H1 (cell line): Measurements from ENCODE around the gene COMMD7. TPM values are rescaled to one million over a fixed set of nuclear protein-coding genes. Genes with fewer than 3 reads are reported as not detected.

Experiments
- CTCF ChIA-PET: fragments of 300-600 bp; sonication (Branson Sonifier 250); formaldehyde crosslinking; loops from one replicate; lab custom pipeline; 2021; ENCODE audit not compliant: partially characterized antibody; lab: Charles Lee
- POLR2A ChIA-PET: fragments of 300-600 bp; sonication (Branson Sonifier 250); formaldehyde crosslinking; loops from one replicate; lab custom pipeline; 2021; ENCODE audit warnings: inconsistent platforms; ENCODE audit not compliant: partially characterized antibody; lab: Charles Lee
- DNase-seq, 2 experiments: peaks; one replicate each; pipeline versions ENCODE4 v3.0.0 to v3.0.0-alpha.2; 2010 to 2022; ENCODE audit warnings: low spot score in 2 of 2, low read depth in 1 of 2, mixed read lengths in 1 of 2
- FAIRE-seq: peaks from 2 replicates; lab custom pipeline; 2011; peaks lifted over from hg19 to GRCh38; lab: Jason Lieb, UNC
- H2AFZ ChIP-seq: 2 replicates; pipeline ENCODE4 v1.8.1; 2012; ENCODE audit warnings: low read length, inconsistent platforms
- H2AK5ac ChIP-seq: 2 replicates; pipeline ENCODE4 v1.6.1; 2013; ENCODE audit warnings: low read depth, low read length
- H2BK120ac ChIP-seq: replicated peaks from 2 replicates; pipeline ENCODE3; 2013; ENCODE audit warnings: low read depth, low read length, inconsistent platforms
- H2BK12ac ChIP-seq: 2 replicates; pipeline ENCODE4 v1.6.1; 2013; ENCODE audit warnings: low read depth, low read length
- H2BK15ac ChIP-seq: 2 replicates; pipeline ENCODE4 v1.6.1; 2013; ENCODE audit warnings: low read length
- H2BK20ac ChIP-seq: 2 replicates; pipeline ENCODE4 v1.6.1; 2013; ENCODE audit warnings: low read length
- H2BK5ac ChIP-seq: 2 replicates; pipeline ENCODE4 v1.6.1; 2013; ENCODE audit warnings: low read depth, low read length
- H3K14ac ChIP-seq: 2 replicates; pipeline ENCODE4 v1.6.1; 2013; ENCODE audit warnings: inconsistent platforms; ENCODE audit not compliant: insufficient read length
- H3K18ac ChIP-seq: 2 replicates; pipeline ENCODE4 v1.6.1; 2013; ENCODE audit warnings: low read length; ENCODE audit errors: extremely low read depth
- H3K23ac ChIP-seq: 2 replicates; pipeline ENCODE4 v1.6.1; 2013; ENCODE audit warnings: inconsistent platforms; ENCODE audit not compliant: insufficient read length
- H3K23me2 ChIP-seq: 2 replicates; pipeline ENCODE4 v1.6.1; 2013; ENCODE audit warnings: low read depth, low read length
- H3K27ac ChIP-seq: 2 replicates; pipeline ENCODE4 v1.6.1; 2011; ENCODE audit warnings: low read depth, low read length, inconsistent platforms
- H3K27me3 ChIP-seq, 4 experiments: replicated peaks in 1 of 4; 1 replicate in 1 of 4; 2 replicates in 3 of 4; pipeline versions ENCODE4 v1.6.1 to v1.8.1; 2011 to 2013; ENCODE audit warnings: low read length in 3 of 4, mild to moderate bottlenecking in 3 of 4, inconsistent platforms in 2 of 4, mixed read lengths in 2 of 4, moderate library complexity in 1 of 4; ENCODE audit not compliant: control insufficient read depth in 3 of 4, insufficient read depth in 3 of 4; ENCODE audit errors: extremely low read depth in 1 of 4
- H3K36me3 ChIP-seq, 4 experiments: 2 replicates each; pipeline versions ENCODE4 v1.6.1 to v1.8.1; 2011 to 2013; ENCODE audit warnings: mild to moderate bottlenecking in 4 of 4, low read length in 3 of 4, moderate library complexity in 2 of 4, control low read depth in 1 of 4, inconsistent platforms in 1 of 4; ENCODE audit not compliant: insufficient read depth in 4 of 4, control insufficient read depth in 2 of 4
- H3K4ac ChIP-seq: replicated peaks from 2 replicates; pipeline ENCODE3; 2013; ENCODE audit warnings: low read length, low read depth, mixed read lengths, inconsistent platforms; ENCODE audit not compliant: insufficient read length
- H3K4me1 ChIP-seq, 4 experiments: replicated peaks in 1 of 4; 1 replicate in 1 of 4; 2 replicates in 3 of 4; pipeline versions ENCODE4 v1.6.1 to v1.8.1; 2011 to 2013; ENCODE audit warnings: low read length in 3 of 4, inconsistent platforms in 2 of 4, mixed read lengths in 1 of 4; ENCODE audit not compliant: insufficient read depth in 4 of 4, control insufficient read depth in 3 of 4
- H3K4me2 ChIP-seq, 2 experiments: 2 replicates each; pipeline versions ENCODE4 v1.6.1 to v1.8.1; 2011 to 2013; ENCODE audit warnings: low read depth in 2 of 2, low read length in 2 of 2, control low read depth in 1 of 2, inconsistent platforms in 1 of 2, mild to moderate bottlenecking in 1 of 2; ENCODE audit not compliant: insufficient read depth in 1 of 2
- H3K4me3 ChIP-seq, 4 experiments: fragments of 200-600, 300-600 bp in 1 of 4; sonication (generic), shearing (Covaris generic), sonication (Bioruptor Twin) in 1 of 4; 2 replicates each; pipeline versions ENCODE4 v1.5.1 to v1.8.1; 2011 to 2016; ENCODE audit warnings: low read length in 4 of 4, low read depth in 3 of 4, control low read depth in 2 of 4, inconsistent platforms in 2 of 4, mild to moderate bottlenecking in 2 of 4, mixed read lengths in 1 of 4, moderate library complexity in 1 of 4; ENCODE audit not compliant: insufficient read depth in 2 of 4; ENCODE audit errors: extremely low read depth in 1 of 4
- H3K56ac ChIP-seq: replicated peaks from 2 replicates; pipeline ENCODE3; 2013; ENCODE audit warnings: low read depth, mild to moderate bottlenecking, mixed read lengths, low read length, inconsistent platforms; ENCODE audit not compliant: insufficient read length
- H3K79me1 ChIP-seq: 2 replicates; pipeline ENCODE4 v1.6.1; 2013; ENCODE audit warnings: low read depth, low read length, control low read depth
- H3K79me2 ChIP-seq, 2 experiments: 2 replicates each; pipeline versions ENCODE4 v1.6.1 to v1.8.1; 2012 to 2013; ENCODE audit warnings: low read length in 2 of 2, mild to moderate bottlenecking in 2 of 2, inconsistent platforms in 1 of 2; ENCODE audit not compliant: insufficient read depth in 2 of 2, control insufficient read depth in 1 of 2
- H3K9ac ChIP-seq, 4 experiments: replicated peaks in 1 of 4; 1 replicate in 1 of 4; 2 replicates in 3 of 4; pipeline versions ENCODE4 v1.6.1 to v1.8.1; 2011 to 2013; ENCODE audit warnings: low read depth in 3 of 4, low read length in 3 of 4, control low read depth in 2 of 4, mild to moderate bottlenecking in 2 of 4, moderate library complexity in 2 of 4, inconsistent platforms in 1 of 4; ENCODE audit errors: extremely low read depth in 1 of 4
- H3K9me3 ChIP-seq, 2 experiments: 2 replicates each; pipeline versions ENCODE4 v1.6.1 to v1.8.1; 2012 to 2013; ENCODE audit warnings: mild to moderate bottlenecking in 2 of 2, moderate library complexity in 2 of 2, control low read depth in 1 of 2, inconsistent platforms in 1 of 2, low read depth in 1 of 2, low read length in 1 of 2, mixed read lengths in 1 of 2; ENCODE audit not compliant: insufficient read depth in 2 of 2
- H4K20me1 ChIP-seq, 2 experiments: replicated peaks in 1 of 2; 2 replicates each; pipeline versions ENCODE3 to v1.8.1; 2011 to 2013; ENCODE audit warnings: inconsistent platforms in 2 of 2, low read length in 2 of 2, mild to moderate bottlenecking in 1 of 2; ENCODE audit not compliant: insufficient read depth in 2 of 2, control insufficient read depth in 1 of 2
- H4K5ac ChIP-seq: 2 replicates; pipeline ENCODE4 v1.6.1; 2013; ENCODE audit warnings: low read length, low read depth, mixed read lengths, inconsistent platforms; ENCODE audit not compliant: insufficient read length
- H4K8ac ChIP-seq: 2 replicates; pipeline ENCODE4 v1.8.0; 2013; ENCODE audit warnings: mild to moderate bottlenecking, moderate library complexity, low read length, inconsistent platforms; ENCODE audit not compliant: insufficient read depth; ENCODE audit errors: extremely low read depth
- H4K91ac ChIP-seq: replicated peaks from 2 replicates; pipeline ENCODE3; 2013; ENCODE audit warnings: low read length, mixed read lengths, inconsistent platforms; ENCODE audit not compliant: insufficient read length
- CTCF ChIP-seq, 3 experiments: IDR thresholded peaks; 1 replicate in 2 of 3; 2 replicates in 1 of 3; pipeline versions ENCODE4 v1.5.1 to v1.6.1; 2011; ENCODE audit warnings: low read length in 3 of 3, mild to moderate bottlenecking in 3 of 3, inconsistent platforms in 2 of 3, low read depth in 1 of 3, moderate library complexity in 1 of 3; ENCODE audit not compliant: insufficient read depth in 1 of 3; ENCODE audit errors: control extremely low read depth in 1 of 3
- GTF2F1 ChIP-seq: IDR thresholded peaks from 2 replicates; pipeline ENCODE4 v1.6.1; 2012; ENCODE audit warnings: low read depth, low read length, improper control_type of control experiment, borderline replicate concordance
- JUND ChIP-seq: IDR thresholded peaks from 2 replicates; pipeline ENCODE4 v1.6.1; 2011; ENCODE audit warnings: mild to moderate bottlenecking, improper control_type of control experiment, low read length
- KDM1A ChIP-seq: fragments of 200-600, 300-600 bp; sonication (generic); IDR thresholded peaks from 2 replicates; pipeline ENCODE4 v1.7.1; 2016; ENCODE audit warnings: mild to moderate bottlenecking, low read length, borderline replicate concordance
- SP2 ChIP-seq: IDR thresholded peaks from 2 replicates; pipeline ENCODE4 v1.6.1; 2012; ENCODE audit warnings: mild to moderate bottlenecking, low read length, inconsistent platforms
- USF2 ChIP-seq: IDR thresholded peaks from 2 replicates; pipeline ENCODE4 v1.6.1; 2011; ENCODE audit warnings: low read length, improper control_type of control experiment
- YY1 ChIP-seq: IDR thresholded peaks from 2 replicates; pipeline ENCODE4 v1.6.1; 2011; ENCODE audit warnings: low read depth, mild to moderate bottlenecking, low read length
- WGBS, 2 experiments: shearing (Covaris generic) in 1 of 2; methylation state at CpG; one replicate each; pipeline versions ENCODE4 v1.1.6 to v1.1.7; 2013 to 2015; ENCODE audit warnings: low lambda C conversion rate in 2 of 2, mixed read lengths in 2 of 2, inconsistent platforms in 1 of 2, low coverage in 1 of 2, missing lambda C conversion rate in 1 of 2; ENCODE audit not compliant: insufficient replicate concordance in 2 of 2, insufficient coverage in 1 of 2, insufficient read length in 1 of 2; ENCODE audit errors: extremely low coverage in 1 of 2, missing lambda C conversion rate in 1 of 2; 5-methylcytosine and 5-hydroxymethylcytosine counted together
- polyA plus RNA-seq, 7 experiments: library from polyadenylated mRNA; depleted of rRNA in 3 of 7; stranded (reverse) in 5 of 7; unstranded in 2 of 7; fragments of >200 nt in 5 of 7; fragments of 200-250 nt in 2 of 7; gene quantifications; 1 replicate in 5 of 7; 2 replicates in 1 of 7; 4 replicates in 1 of 7; pipeline versions ENCODE4 v1.2.1 to v1.2.3, GENCODE V29; 2011 to 2013; ENCODE audit warnings: missing spikeins in 2 of 7, mixed read lengths in 2 of 7
- total RNA-seq: library from RNA; stranded (reverse); fragmentation: NEBNext Ultra II Directional; extraction: Animal tissue kit (Norgen Biotek cat#: 25700); gene quantifications from 2 replicates; pipeline ENCODE4 v1.2.1, GENCODE V29; 2021

The COMMD7 gene
- total and polyA plus RNA-seq, 2 of the 8 experiments (the other 6 are each of a cell fraction or from before 2014, with no cell fraction given): 39.4 to 48.9 TPM

- peak overlapping the region; percentile 83 for H4K8ac ChIP-seq
- H3K14ac ChIP-seq: no peak overlapping the region
- no peak overlapping the region for H3K4me2 ChIP-seq
- peak overlapping the region; percentile 95; the same call in 1 of the 2 replicates for H2BK15ac ChIP-seq
- peak overlapping the region; percentile 63; the same call in 1 of the 2 replicates for H2BK12ac ChIP-seq
- H4K91ac ChIP-seq: peak overlapping the region; percentile 74
- CTCF ChIA-PET: interaction anchor here (0.5 to 11.9 kb wide), 33 partner anchors 8 to 582 kb away, joined by 3 to 221 read pairs (median 5); partner anchors contain the start of genes COMMD7 and DNMT3B
- peak overlapping the region; percentile 43 for H2BK120ac ChIP-seq
- no peak overlapping the region for H3K4me3 ChIP-seq
- peaks cover 4 to 15% (median 14%) of the 10 kb centered on the region in 4 experiments for H3K4me1 ChIP-seq
- no peak overlapping the region for H2AK5ac ChIP-seq
- H2BK5ac ChIP-seq: peak overlapping the region; percentile 28; the same call in 1 of the 2 replicates
- H3K23ac ChIP-seq: no peak overlapping the region
- H3K9ac ChIP-seq: no peak overlapping the region
- no peak overlapping the region; the same call in 1 of the 2 replicates for H3K27ac ChIP-seq
- H3K27me3 ChIP-seq: no peaks in the 10 kb centered on the region
- H3K4ac ChIP-seq: peak overlapping the region; percentile 74
- H4K5ac ChIP-seq: peak overlapping the region; percentile 4
- 87% methylated on average over 19 of the region's 22 CpGs; no CpG with 5 or more reads in 1 of the 2 experiments for WGBS, 2 experiments
- no peaks in the 10 kb centered on the region for H4K20me1 ChIP-seq
- H2BK20ac ChIP-seq: peak overlapping the region; percentile 6; the same call in 1 of the 2 replicates
- no peaks in the 10 kb centered on the region for H3K23me2 ChIP-seq
- H3K79me1 ChIP-seq: no peaks in the 10 kb centered on the region
- H3K36me3 ChIP-seq: no peaks in the 10 kb centered on the region
- DNase-seq (no peak), FAIRE-seq (no peak)
- peak overlapping the region; percentile 81 for H3K18ac ChIP-seq
- no peak overlapping the region for H2AFZ ChIP-seq
- H3K79me2 ChIP-seq: peaks cover 0 to 9% of the 10 kb centered on the region in 2 experiments; a peak in 1 of 4 replicates
- peak overlapping the region; percentile 16 for H3K56ac ChIP-seq
- POLR2A ChIA-PET: interaction anchor here (0.6 to 3.2 kb wide), 13 partner anchors 12 to 211 kb away, joined by 3 to 29 read pairs (median 3); partner anchors contain the start of gene DNMT3B
- H3K9me3 ChIP-seq: no peaks in the 10 kb centered on the region
- TF ChIP-seq JUND (no peak), USF2 (no peak), KDM1A (no peak), YY1 (no peak), GTF2F1 (no peak), SP2 (no peak), CTCF (IDR thresholded peaks at IDR 0.05; ENCODE audit: control extremely low read depth in 1 of 3, insufficient read depth in 1 of 3, low read depth in 1 of 3, low read length in 3 of 3) (no peak; a peak in 1 of 4 replicates)
Observed at GRCh38 chr20:32672982-32673851, 70.0 kb downstream of the COMMD7 start.
